OCI-M2 (cell line): ENCODE data around the gene WFDC10A.
"Not testable (repeated sequence)": the region's sequence is repeated elsewhere in the genome, so short reads cannot be mapped to it uniquely, and the experiment has no call there.

ENCODE experiments used
- DNase-seq: peaks from one replicate; lab custom pipeline; 2025; ENCODE audit not compliant: unreplicated experiment; lab: John Stamatoyannopoulos, UW

The WFDC10A gene

GRCh38 chr20:45647441-45648050 is 18.0 kb downstream of the WFDC10A start:
- DNase-seq, result no peak

- no peak for DNase-seq
Measured at GRCh38 chr20:45649312-45649863, 19.8 kb downstream of the WFDC10A start.

DNA sequence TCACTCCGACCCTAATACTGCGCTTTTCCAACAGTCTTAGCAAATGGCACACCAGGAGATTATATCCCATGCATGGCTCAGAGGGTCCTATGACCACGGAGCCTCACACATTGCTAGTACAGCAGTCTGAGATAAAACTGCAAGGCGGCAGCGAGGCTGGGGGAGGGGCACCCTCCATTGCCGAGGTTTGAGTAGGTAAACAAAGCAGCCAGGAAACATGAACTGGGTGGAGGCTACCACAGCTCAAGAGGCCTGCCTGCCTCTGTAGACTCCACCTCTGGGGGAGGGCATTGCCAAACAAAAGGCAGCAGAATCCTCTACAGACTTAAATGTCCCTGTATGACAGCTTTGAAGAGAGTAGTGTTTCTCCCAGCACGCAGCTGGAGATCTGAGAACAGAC is 22.2 kb downstream of the WFDC10A start:
- not testable (repeated sequence) for DNase-seq

DNA sequence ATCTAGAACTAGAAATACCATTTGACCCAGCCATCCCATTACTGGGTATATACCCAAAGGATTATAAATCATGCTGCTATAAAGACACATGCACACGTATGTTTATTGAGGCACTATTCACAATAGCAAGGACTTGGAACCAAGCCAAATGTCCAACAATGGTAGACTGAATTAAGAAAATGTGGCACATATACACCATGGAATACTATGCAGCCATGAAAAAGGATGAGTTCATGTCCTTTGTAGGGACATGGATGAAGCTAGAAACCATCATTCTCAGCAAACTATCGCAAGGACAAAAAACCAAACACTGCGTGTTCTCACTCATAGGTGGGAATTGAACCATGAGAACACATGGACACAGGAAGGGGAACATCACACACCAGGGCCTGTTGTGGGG is 27.5 kb downstream of the WFDC10A start:
- DNase-seq, result not testable (repeated sequence)

GRCh38 chr20:45670139-45670538 is 40.6 kb downstream of the WFDC10A start, which contains the start of gene WFDC11:
TSS of gene WFDC11 (minus strand) at chr20:45670239. CDS start at chr20:45650600, 19,639 bp downstream.
- DNase-seq, result no peak

GRCh38 chr20:45672765-45673164 is 43.2 kb downstream of the WFDC10A start:
- DNase-seq, result no peak

DNA sequence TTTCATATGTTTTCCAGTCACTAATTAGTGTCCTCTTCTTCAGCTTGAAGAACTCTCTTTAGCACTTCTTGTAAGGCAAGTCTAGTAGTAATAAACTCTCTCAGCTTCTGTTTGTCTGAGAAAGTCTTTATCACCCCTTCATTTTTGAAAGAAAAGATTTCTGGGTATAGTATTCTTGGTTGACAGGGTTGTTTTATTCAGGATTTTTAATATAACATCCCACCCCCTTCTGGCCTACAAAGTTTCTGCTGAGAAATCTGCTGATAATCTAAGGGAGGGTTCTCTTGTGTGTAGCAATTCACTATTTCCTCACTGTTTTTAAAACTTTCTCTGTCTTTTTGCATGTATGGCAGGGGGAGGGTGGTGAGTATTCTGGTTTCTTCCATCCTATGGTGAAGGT is 50.1 kb downstream of the WFDC10A start:
- no peak for DNase-seq
